Measurements from ENCODE around the gene PAX5.

PAX5 gene

DNA sequence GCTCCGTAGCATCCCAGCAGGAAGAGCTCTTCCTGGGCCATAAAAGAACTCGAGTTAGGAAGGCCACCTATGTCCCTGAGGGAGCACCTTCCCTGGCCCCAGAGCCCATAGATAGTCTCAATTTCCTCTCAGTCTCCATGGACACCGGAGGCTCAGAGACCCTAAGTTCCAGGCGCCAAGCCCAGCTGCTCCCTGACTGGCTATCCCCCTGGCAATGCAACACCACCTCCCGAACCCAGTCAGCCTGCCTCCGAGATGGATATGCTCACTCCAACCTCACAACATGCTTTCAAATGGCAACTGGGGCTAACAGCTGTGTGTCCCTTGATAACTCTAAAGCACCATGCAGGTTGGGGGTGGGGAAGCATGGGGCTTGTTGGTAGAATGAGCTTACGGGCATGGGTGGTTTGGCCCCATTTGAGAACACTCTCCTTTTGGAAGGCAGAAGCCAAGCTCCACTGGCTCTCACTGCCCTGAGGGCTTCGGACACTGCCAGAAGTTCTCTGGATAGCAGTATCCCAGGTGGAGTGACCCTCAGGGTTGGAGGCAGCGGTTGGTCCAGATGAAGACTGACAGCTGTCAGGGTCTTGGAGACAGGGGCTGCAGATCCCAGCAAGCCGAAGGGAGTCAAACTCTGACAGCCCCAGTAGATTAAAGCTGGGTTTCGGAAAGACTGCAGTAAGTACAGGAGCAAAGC lies 165.3 kb downstream of the PAX5 start:
- no peak for DNase-seq (ENCODE audit: low spot score)
- in situ Hi-C loops (cut with MboI; ENCODE audit: low pct_unique_long_range_greater_than_20kb, low sequenced_read_pairs, unreplicated experiment), result no loop called here
- TF ChIP-seq, protein P1, sequence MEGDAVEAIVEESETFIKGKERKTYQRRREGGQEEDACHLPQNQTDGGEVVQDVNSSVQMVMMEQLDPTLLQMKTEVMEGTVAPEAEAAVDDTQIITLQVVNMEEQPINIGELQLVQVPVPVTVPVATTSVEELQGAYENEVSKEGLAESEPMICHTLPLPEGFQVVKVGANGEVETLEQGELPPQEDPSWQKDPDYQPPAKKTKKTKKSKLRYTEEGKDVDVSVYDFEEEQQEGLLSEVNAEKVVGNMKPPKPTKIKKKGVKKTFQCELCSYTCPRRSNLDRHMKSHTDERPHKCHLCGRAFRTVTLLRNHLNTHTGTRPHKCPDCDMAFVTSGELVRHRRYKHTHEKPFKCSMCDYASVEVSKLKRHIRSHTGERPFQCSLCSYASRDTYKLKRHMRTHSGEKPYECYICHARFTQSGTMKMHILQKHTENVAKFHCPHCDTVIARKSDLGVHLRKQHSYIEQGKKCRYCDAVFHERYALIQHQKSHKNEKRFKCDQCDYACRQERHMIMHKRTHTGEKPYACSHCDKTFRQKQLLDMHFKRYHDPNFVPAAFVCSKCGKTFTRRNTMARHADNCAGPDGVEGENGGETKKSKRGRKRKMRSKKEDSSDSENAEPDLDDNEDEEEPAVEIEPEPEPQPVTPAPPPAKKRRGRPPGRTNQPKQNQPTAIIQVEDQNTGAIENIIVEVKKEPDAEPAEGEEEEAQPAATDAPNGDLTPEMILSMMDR (IDR thresholded peaks at IDR 0.05; ENCODE audit: extremely low read depth, insufficient read depth, missing control alignments), result no peak

DNA sequence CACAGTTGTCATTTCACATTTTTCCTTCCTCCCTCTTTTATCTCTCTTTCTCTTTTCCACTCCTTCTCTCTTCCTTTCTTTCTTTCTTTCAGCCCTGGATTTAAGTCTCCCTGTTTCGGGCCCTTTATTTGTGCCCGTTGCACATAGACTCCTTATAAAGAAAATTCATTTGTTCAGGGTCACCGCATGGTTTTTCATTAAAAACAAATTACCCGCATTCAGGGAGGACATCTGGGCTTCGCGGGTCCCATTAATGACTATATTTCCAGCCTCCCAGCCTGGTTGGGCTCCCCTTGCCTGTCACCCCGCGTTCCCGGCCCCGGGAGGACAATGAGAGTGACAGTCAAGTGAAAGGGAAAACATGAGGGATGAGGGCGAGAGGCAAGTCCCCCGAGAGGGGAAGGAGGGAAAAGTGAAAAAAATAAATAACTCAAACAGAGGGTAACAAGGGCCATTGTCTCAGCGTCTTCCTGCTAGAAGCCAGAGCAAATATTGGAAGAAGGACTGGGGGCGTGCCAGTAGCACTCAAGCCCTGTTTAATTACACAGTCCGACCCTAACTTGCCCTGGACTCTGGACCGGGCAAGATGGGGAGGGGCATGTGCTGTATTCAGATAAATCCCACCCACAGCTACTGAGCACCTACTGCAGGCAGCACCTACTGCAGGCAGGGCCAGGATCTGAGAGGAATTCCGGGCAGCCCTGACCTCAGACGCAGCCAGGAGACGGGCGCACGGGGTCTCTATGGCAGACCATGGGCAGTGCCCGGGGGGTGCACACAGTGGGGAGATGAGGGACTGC lies 166.2 kb downstream of the PAX5 start:
- no peak for DNase-seq (ENCODE audit: low spot score)
- in situ Hi-C loops (cut with MboI; ENCODE audit: low pct_unique_long_range_greater_than_20kb, low sequenced_read_pairs, unreplicated experiment), result no loop called here
- TF ChIP-seq, protein P1 (IDR thresholded peaks at IDR 0.05; ENCODE audit: extremely low read depth, insufficient read depth, missing control alignments), result no peak

DNA sequence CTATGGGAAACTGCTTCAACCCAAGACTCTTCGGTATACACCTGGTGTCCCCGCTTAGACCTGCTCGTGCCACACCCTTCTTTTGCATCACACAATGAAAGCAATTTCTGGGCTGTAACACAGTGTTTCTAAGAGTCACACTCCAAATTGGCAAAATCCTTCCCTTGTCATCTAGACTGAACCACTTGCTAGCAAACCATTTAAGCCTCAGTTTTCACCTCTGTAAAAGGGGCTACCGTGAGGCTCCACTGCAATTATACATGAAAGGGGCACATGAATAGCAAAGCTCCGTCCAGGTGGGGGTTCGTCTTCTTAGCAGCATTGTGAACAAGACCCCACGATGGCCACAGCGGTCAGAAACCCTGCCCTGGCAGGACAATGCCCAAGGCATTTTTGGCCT lies 166.8 kb downstream of the PAX5 start:
- TF ChIP-seq, protein P1 (IDR thresholded peaks at IDR 0.05; ENCODE audit: extremely low read depth, insufficient read depth, missing control alignments), result no peak

DNA sequence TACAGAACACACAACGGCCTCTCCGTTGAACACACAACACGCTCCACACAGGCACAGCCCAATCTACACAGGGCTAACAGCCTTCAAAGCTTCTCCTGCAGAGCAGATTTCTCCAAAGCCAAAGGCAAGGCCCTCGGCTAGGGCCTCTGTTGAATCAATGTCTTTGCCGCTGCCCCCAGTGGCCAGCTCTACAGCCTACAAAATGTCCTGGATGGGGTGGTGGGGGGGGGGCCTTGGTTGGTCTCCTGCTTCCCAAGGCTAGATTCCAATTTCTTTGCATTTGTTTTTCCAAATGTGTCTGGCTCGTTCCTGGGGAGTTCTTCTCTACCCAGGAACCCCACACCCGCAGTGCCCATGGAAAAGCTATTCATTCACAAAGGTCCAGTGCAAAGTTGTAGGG lies 167.2 kb downstream of the PAX5 start:
- TF ChIP-seq, protein P1 (IDR thresholded peaks at IDR 0.05; ENCODE audit: extremely low read depth, insufficient read depth, missing control alignments), result no peak
- in situ Hi-C loops (cut with MboI; ENCODE audit: low pct_unique_long_range_greater_than_20kb, low sequenced_read_pairs, unreplicated experiment), result no loop called here
- no peak for DNase-seq (ENCODE audit: low spot score)

More for the DNA sequence above, 166.8 kb downstream of the PAX5 start:
- in situ Hi-C loops (cut with MboI; ENCODE audit: low pct_unique_long_range_greater_than_20kb, low sequenced_read_pairs, unreplicated experiment), result no loop called here
- DNase-seq (ENCODE audit: low spot score), result no peak

DNA sequence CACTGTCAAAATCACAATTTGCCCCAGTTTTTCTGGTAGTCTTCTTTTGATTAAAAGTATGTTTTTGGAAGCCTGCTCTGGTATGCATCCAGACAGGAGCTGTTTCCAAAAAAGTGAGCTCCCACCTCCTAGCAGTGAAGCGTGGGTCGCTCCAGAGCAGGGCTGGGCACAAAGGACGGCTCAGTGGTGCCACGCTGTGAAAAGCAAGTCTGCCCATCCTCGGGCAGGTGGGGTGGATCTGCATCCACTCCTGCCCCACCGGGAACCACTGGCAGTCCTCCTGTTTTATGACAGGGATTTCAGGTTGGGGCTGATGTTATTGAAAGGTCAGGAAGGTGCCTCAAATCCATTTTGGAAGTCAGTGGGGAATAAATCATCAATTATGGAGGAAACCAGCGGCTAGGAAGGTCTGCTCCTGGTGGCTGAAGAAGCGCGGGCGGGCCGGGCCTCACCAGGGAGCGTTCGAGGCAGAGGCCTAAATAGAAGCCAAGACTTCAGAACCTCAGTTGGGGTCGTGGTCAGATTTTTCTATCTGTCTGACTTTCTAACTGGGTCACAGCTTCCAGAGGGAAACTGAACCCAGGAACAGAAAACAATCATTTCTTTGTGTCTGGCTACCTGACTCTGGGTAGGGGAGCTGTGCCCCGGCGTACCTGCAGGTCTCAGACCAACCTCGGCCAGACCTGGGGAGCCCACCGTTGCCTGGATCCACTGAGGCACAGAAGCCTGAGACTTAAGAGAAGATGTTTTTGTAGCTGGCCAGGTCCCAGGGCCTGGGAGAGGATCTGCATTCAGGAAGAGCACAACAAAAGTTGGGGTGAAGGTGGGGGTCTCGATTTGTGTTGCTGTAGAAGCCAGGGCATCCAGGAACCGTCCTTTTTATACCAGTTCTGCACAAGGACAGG lies 168.1 kb downstream of the PAX5 start:
- TF ChIP-seq, protein P1 (IDR thresholded peaks at IDR 0.05; ENCODE audit: extremely low read depth, insufficient read depth, missing control alignments), result no peak
- in situ Hi-C loops (cut with MboI; ENCODE audit: low pct_unique_long_range_greater_than_20kb, low sequenced_read_pairs, unreplicated experiment), result no loop called here
- DNase-seq (ENCODE audit: low spot score), result no peak

Measured in GM13977 (cell line).